A549 (cell line): ENCODE results near the gene CSTPP1. TPM values are rescaled to one million over a fixed set of nuclear protein-coding genes. Genes with fewer than 3 reads are reported as not detected.
"Not testable (repeated sequence)": the region's sequence is repeated elsewhere in the genome, so short reads cannot be mapped to it uniquely, and the experiment has no call there.

Source experiments
- ATAC-seq, 2 experiments: fragments of 200-7000 bp in 1 of 2; fragments of >200 bp in 1 of 2; cut with Nextera tagmentation in 1 of 2; cut with Tn5 transposase in 1 of 2; 3 replicates each; pipeline versions ENCODE4 v1.8.0 to v1.9.1; 2018 to 2020; ENCODE audit warnings: mild to moderate bottlenecking in 1 of 2, moderate library complexity in 1 of 2
- CTCF ChIA-PET: fragments of 300-600 bp; sonication (Branson Sonifier 250); formaldehyde crosslinking; extraction: SDS; loops from one replicate; lab custom pipeline; 2021; ENCODE audit warnings: antibody characterized with exemption, inconsistent platforms; lab: Yijun Ruan, JAX
- POLR2A ChIA-PET: fragments of 350-600 bp; formaldehyde crosslinking; extraction: SDS; loops from one replicate; lab custom pipeline; 2021; ENCODE audit warnings: antibody characterized with exemption, inconsistent platforms; lab: Yijun Ruan, JAX
- DNase-seq, 2 experiments: peaks; one replicate each; pipeline versions ENCODE4 v3.0.0 to v3.0.0-alpha.2; 2011 to 2016; ENCODE audit warnings: low read depth in 1 of 2, low spot score in 1 of 2
- FAIRE-seq: peaks from 2 replicates; lab custom pipeline; 2011; peaks lifted over from hg19 to GRCh38; lab: Jason Lieb, UNC
- H3K27ac ChIP-seq, 2 experiments: fragments of >200 bp; sonication (Bioruptor Twin); formaldehyde crosslinking; 3 replicates each; pipeline ENCODE4 v1.5.1; 2016 to 2017
- H3K4me1 ChIP-seq: fragments of >200 bp; sonication (Bioruptor Twin); formaldehyde crosslinking; 3 replicates; pipeline ENCODE4 v1.6.1; 2016
- H3K4me2 ChIP-seq: fragments of >200 bp; sonication (Bioruptor Twin); formaldehyde crosslinking; 3 replicates; pipeline ENCODE4 v1.6.1; 2016
- H3K4me3 ChIP-seq: fragments of >200 bp; sonication (Bioruptor Twin); formaldehyde crosslinking; 3 replicates; pipeline ENCODE4 v1.5.1; 2016
- H3K9me3 ChIP-seq: fragments of >200 bp; sonication (Bioruptor Twin); formaldehyde crosslinking; 3 replicates; pipeline ENCODE4 v1.6.1; 2016
- BCL3 ChIP-seq: fragments of >200 bp; sonication (Bioruptor Twin); formaldehyde crosslinking; IDR thresholded peaks from 3 replicates; pipeline ENCODE4 v1.6.1; 2016
- BHLHE40 ChIP-seq: IDR thresholded peaks from 2 replicates; pipeline ENCODE4 v1.6.1; 2012; ENCODE audit warnings: low read depth, low read length, inconsistent platforms
- CBX8 ChIP-seq: fragments of 200-600 bp; sonication (generic); IDR thresholded peaks from 2 replicates; pipeline ENCODE4 v1.6.1; 2016
- CTCF ChIP-seq: fragments of >200 bp; sonication (Bioruptor Twin); formaldehyde crosslinking; IDR thresholded peaks from 3 replicates; pipeline ENCODE4 v1.5.1; 2016
- EHF ChIP-seq: fragments of 250-450 bp; sonication (Bioruptor Pico); IDR thresholded peaks from 2 replicates; pipeline ENCODE4 v1.5.0; 2020; ENCODE audit warnings: mild to moderate bottlenecking
- EP300 ChIP-seq, 2 experiments: fragments of >200 bp; sonication (Bioruptor Twin); formaldehyde crosslinking; IDR thresholded peaks; 2 replicates in 1 of 2; 3 replicates in 1 of 2; pipeline ENCODE4 v1.6.1; 2016 to 2017
- ESRRA ChIP-seq: fragments of 150-350 bp; IDR thresholded peaks from 2 replicates; pipeline ENCODE4 v1.6.1; 2014; ENCODE audit warnings: mild to moderate bottlenecking, low read length, borderline replicate concordance
- FOSL2 ChIP-seq, 2 experiments: fragments of 450-650 bp in 1 of 2; fragments of >200 bp in 1 of 2; sonication (Bioruptor Twin) in 1 of 2; formaldehyde crosslinking; IDR thresholded peaks; 2 replicates each; pipeline versions ENCODE4 v1.5.0 to v1.6.1; 2016 to 2020; ENCODE audit warnings: mild to moderate bottlenecking in 1 of 2, moderate library complexity in 1 of 2
- FOXS1 ChIP-seq: fragments of 250-450 bp; sonication (Bioruptor Pico); IDR thresholded peaks from 2 replicates; pipeline ENCODE4 v1.5.0; 2020; ENCODE audit warnings: mild to moderate bottlenecking, moderate library complexity
- HES2 ChIP-seq: fragments of >200 bp; sonication (Bioruptor Twin); formaldehyde crosslinking; IDR thresholded peaks from 2 replicates; pipeline ENCODE4 v1.6.1; 2016
- HEYL ChIP-seq: fragments of 250-450 bp; sonication (Bioruptor Pico); IDR thresholded peaks from 2 replicates; pipeline ENCODE4 v1.8.0; 2021; ENCODE audit warnings: mild to moderate bottlenecking, moderate library complexity
- JUN ChIP-seq, 2 experiments: fragments of >200 bp; sonication (Bioruptor Twin); formaldehyde crosslinking; IDR thresholded peaks; 2 replicates in 1 of 2; 3 replicates in 1 of 2; pipeline ENCODE4 v1.6.1; 2016 to 2017
- JUNB ChIP-seq: fragments of >200 bp; sonication (Bioruptor Twin); formaldehyde crosslinking; IDR thresholded peaks from 2 replicates; pipeline ENCODE4 v1.6.1; 2016
- KDM1A ChIP-seq: fragments of 200-600 bp; sonication (generic); IDR thresholded peaks from 2 replicates; pipeline ENCODE4 v1.6.1; 2016; ENCODE audit warnings: low read depth, mild to moderate bottlenecking
- MAFK ChIP-seq: fragments of 450-650 bp; IDR thresholded peaks from 2 replicates; pipeline ENCODE4 v1.6.1; 2014; ENCODE audit not compliant: partially characterized antibody
- MAX ChIP-seq: IDR thresholded peaks from 2 replicates; pipeline ENCODE4 v1.6.1; 2012
- MAZ ChIP-seq: fragments of 150-350 bp; IDR thresholded peaks from 2 replicates; pipeline ENCODE4 v1.6.1; 2014; ENCODE audit warnings: antibody characterized with exemption, low read depth, low read length, borderline replicate concordance
- MYC ChIP-seq: IDR thresholded peaks from 2 replicates; pipeline ENCODE4 v1.6.1; 2012; ENCODE audit warnings: mild to moderate bottlenecking, inconsistent platforms, low read length, improper control_type of control experiment, borderline replicate concordance
- NFE2L2 ChIP-seq: fragments of 150-350 bp; conservative IDR thresholded peaks from 2 replicates; pipeline ENCODE4 v1.6.1; 2014; ENCODE audit warnings: low read length
- NPAS2 ChIP-seq: fragments of 250-450 bp; sonication (Bioruptor Pico); IDR thresholded peaks from 2 replicates; pipeline ENCODE4 v1.8.0; 2022; ENCODE audit warnings: mild to moderate bottlenecking, moderate library complexity, borderline replicate concordance
- PHF8 ChIP-seq: fragments of 200-600 bp; sonication (generic); IDR thresholded peaks from 2 replicates; pipeline ENCODE4 v1.6.1; 2016; ENCODE audit warnings: low read depth, mild to moderate bottlenecking, antibody characterized with exemption, moderate library complexity, borderline replicate concordance
- POLR2A ChIP-seq: IDR thresholded peaks from 2 replicates; pipeline ENCODE4 v1.6.1; 2012; ENCODE audit warnings: mild to moderate bottlenecking, low read length
- RAD21 ChIP-seq, 2 experiments: fragments of >200 bp in 1 of 2; sonication (Bioruptor Twin) in 1 of 2; formaldehyde crosslinking in 1 of 2; IDR thresholded peaks in 1 of 2; conservative IDR thresholded peaks in 1 of 2; 2 replicates in 1 of 2; 3 replicates in 1 of 2; pipeline ENCODE4 v1.6.1; 2012 to 2018; ENCODE audit warnings: inconsistent platforms in 1 of 2
- RCOR1 ChIP-seq: fragments of 150-350 bp; IDR thresholded peaks from 2 replicates; pipeline ENCODE4 v1.6.1; 2014; ENCODE audit warnings: antibody characterized with exemption, low read length, low read depth
- REST ChIP-seq: fragments of 200-600 bp; sonication (generic); IDR thresholded peaks from 2 replicates; pipeline ENCODE4 v1.6.1; 2016; ENCODE audit warnings: antibody characterized with exemption, mild to moderate bottlenecking, moderate library complexity
- RFX5 ChIP-seq: fragments of 450-650 bp; IDR thresholded peaks from 2 replicates; pipeline ENCODE4 v1.7.1; 2014; ENCODE audit warnings: antibody characterized with exemption, mild to moderate bottlenecking, moderate library complexity
- SMC3 ChIP-seq: fragments of >200 bp; sonication (Bioruptor Twin); formaldehyde crosslinking; IDR thresholded peaks from 3 replicates; pipeline ENCODE4 v1.6.1; 2018; ENCODE audit warnings: inconsistent platforms
- TFCP2L1 ChIP-seq: fragments of 250-450 bp; sonication (Bioruptor Pico); IDR thresholded peaks from 2 replicates; pipeline ENCODE4 v1.5.0; 2021; ENCODE audit warnings: mild to moderate bottlenecking
- TP53 ChIP-seq: fragments of 250-450 bp; sonication (Bioruptor Pico); IDR thresholded peaks from 2 replicates; pipeline ENCODE4 v1.5.0; 2021; ENCODE audit warnings: mild to moderate bottlenecking, moderate library complexity
- ZSCAN20 ChIP-seq: fragments of 250-450 bp; sonication (Bioruptor Pico); IDR thresholded peaks from 2 replicates; pipeline ENCODE4 v1.8.0; 2022; ENCODE audit warnings: mild to moderate bottlenecking, moderate library complexity
- WGBS: methylation state at CpG from one replicate; pipeline ENCODE4 v1.1.6; 2017; ENCODE audit errors: missing lambda C conversion rate; 5-methylcytosine and 5-hydroxymethylcytosine counted together
- polyA plus RNA-seq, 4 experiments: library from polyadenylated mRNA; depleted of rRNA in 3 of 4; stranded (reverse); fragments of >200 nt; fragmentation: RNase III in 1 of 4; extraction: RNeasy Plus Mini Kit Qiagen cat#74134 plus additional on column Dnase treatment in 1 of 4; gene quantifications; 2 replicates in 3 of 4; 3 replicates in 1 of 4; pipeline ENCODE4 v1.2.3, GENCODE V29; 2011 to 2017

Gene CSTPP1
- polyA plus RNA-seq, 2 of the 4 experiments (the other 2 are of a cell fraction), result 31.5 to 34.5 TPM

GRCh38 chr11:46958777-46959176 is 22.2 kb downstream of the CSTPP1 start:
- no peaks in the 10 kb centered on the region for H3K9me3 ChIP-seq
- TF ChIP-seq MAX (no peak), FOSL2 (IDR thresholded peaks at IDR 0.05) (no peak), FOSL2 (CRISPR knock-in tag; IDR thresholded peaks at IDR 0.05) (no peak), RAD21 (conservative IDR thresholded peaks at IDR 0.05 in 1 of 2, IDR thresholded peaks at IDR 0.05 in 1 of 2) (no peak), NPAS2 (CRISPR knock-in tag) (no peak), HES2 (no peak), PHF8 (no peak), HEYL (CRISPR knock-in tag) (no peak), TP53 (CRISPR knock-in tag) (no peak), EP300 (IDR thresholded peaks at IDR 0.05) (no peak), SMC3 (no peak), TFCP2L1 (CRISPR knock-in tag) (no peak), MYC (no peak), EHF (CRISPR knock-in tag) (no peak), KDM1A (no peak), POLR2A (no peak), NFE2L2 (no peak), MAZ (no peak)
- TF ChIP-seq, all 56 proteins: peak for 0
- no peak overlapping the region for H3K4me2 ChIP-seq
- no peak overlapping the region for H3K4me3 ChIP-seq
- POLR2A ChIA-PET, result no interaction called here
- no peak for DNase-seq
- H3K27ac ChIP-seq, result no peak overlapping the region
- no peaks in the 10 kb centered on the region for H3K4me1 ChIP-seq
- WGBS, result 100% methylated on average over 1 of the region's 1 CpG
- FAIRE-seq, result no peak
- ATAC-seq, result no peak
- CTCF ChIA-PET, result interaction anchor here (0.9 to 1.1 kb wide), 2 partner anchors 28 to 195 kb away, joined by 3 to 4 read pairs; no protein-coding TSS in a partner anchor

GRCh38 chr11:46961041-46961440 is 24.5 kb downstream of the CSTPP1 start:
- no peak overlapping the region for H3K27ac ChIP-seq
- CTCF ChIA-PET, result no interaction called here
- no peak overlapping the region for H3K4me2 ChIP-seq
- TF ChIP-seq ZSCAN20, result no peak
- TF ChIP-seq PHF8, result no peak
- no peak for TF ChIP-seq NFE2L2
- TF ChIP-seq MAFK, result no peak
- no peak for TF ChIP-seq JUNB
- TF ChIP-seq JUN (IDR thresholded peaks at IDR 0.05), result no peak
- no peak for TF ChIP-seq BHLHE40
- no peak for TF ChIP-seq FOXS1 (CRISPR knock-in tag)
- TF ChIP-seq TP53 (CRISPR knock-in tag), result no peak
- TF ChIP-seq CBX8, result no peak
- no peak for TF ChIP-seq RCOR1
- no peak for TF ChIP-seq TFCP2L1 (CRISPR knock-in tag)
- TF ChIP-seq RFX5, result no peak
- TF ChIP-seq REST, result no peak
- TF ChIP-seq ESRRA, result no peak
- TF ChIP-seq CTCF, result no peak
- TF ChIP-seq BCL3, result no peak
- POLR2A ChIA-PET, result no interaction called here
- no peaks in the 10 kb centered on the region for H3K9me3 ChIP-seq
- WGBS, result 93% methylated on average over 2 of the region's 2 CpGs
- peaks cover 3% of the 10 kb centered on the region; the same call in 1 of the 3 replicates for H3K4me1 ChIP-seq
- ATAC-seq, result no peak
- no peak for DNase-seq
- no peak overlapping the region for H3K4me3 ChIP-seq
- no peak for FAIRE-seq

GRCh38 chr11:46961886-46962285 is 25.3 kb downstream of the CSTPP1 start:
- not testable (repeated sequence) for ATAC-seq

More at GRCh38 chr11:46961886-46962285, 25.3 kb downstream of the CSTPP1 start:
- H3K27ac ChIP-seq, H3K4me2 ChIP-seq, H3K9me3 ChIP-seq, CTCF ChIA-PET, POLR2A ChIA-PET, H3K4me3 ChIP-seq, DNase-seq, H3K4me1 ChIP-seq, FAIRE-seq: not testable (repeated sequence)
- whole genome bisulfite sequencing, result 86% methylated on average over 3 of the region's 3 CpGs
